ENCODE measurements around the gene FCRL2. TPM values are rescaled to one million over a fixed set of nuclear protein-coding genes. Genes with fewer than 3 reads are reported as not detected.

FCRL2 gene
- total RNA-seq, 6 donors from 2014 or later: 0.46 to 3.1 (median 0.68) TPM

GRCh38 chr1:157784801-157785200 lies 7.9 kb upstream of the FCRL2 start:
- Histone ChIP-seq H3K4me3 (no peak overlapping the region), H3K9me3 (no peaks in the 10 kb centered on the region), H3K27ac (no peak overlapping the region), H3K36me3 (no peaks in the 10 kb centered on the region), H3K27me3 (no peaks in the 10 kb centered on the region), H3K4me1 (no peaks in the 10 kb centered on the region)
- TF ChIP-seq CTCF (IDR thresholded peaks at IDR 0.05) (no peak), POLR2AphosphoS5 (IDR thresholded peaks at IDR 0.05) (no peak), POLR2A (IDR thresholded peaks at IDR 0.05) (no peak), EP300 (IDR thresholded peaks at IDR 0.05) (no peak)
- no peak for DNase-seq
- no peak for ATAC-seq (ENCODE audit: low FRiP score in 2 of 2)
- 72 to 79% methylated on average over 3 of the region's 3 CpGs for WGBS, 2 donors

GRCh38 chr1:157782931-157783330 lies 6.0 kb upstream of the FCRL2 start:
- ATAC-seq (ENCODE audit: low FRiP score in 2 of 2): no peak
- Histone ChIP-seq H3K4me1 (no peaks in the 10 kb centered on the region), H3K9me3 (no peaks in the 10 kb centered on the region), H3K27me3 (no peaks in the 10 kb centered on the region), H3K36me3 (no peaks in the 10 kb centered on the region), H3K4me3 (no peak overlapping the region), H3K27ac (no peak overlapping the region)
- no peak for DNase-seq
- TF ChIP-seq POLR2A (IDR thresholded peaks at IDR 0.05) (no peak), EP300 (IDR thresholded peaks at IDR 0.05) (no peak), CTCF (IDR thresholded peaks at IDR 0.05) (no peak), POLR2AphosphoS5 (IDR thresholded peaks at IDR 0.05) (no peak)
- WGBS, 2 donors: 54 to 86% methylated on average over 1 of the region's 1 CpG

GRCh38 chr1:157781048-157781447 lies 4.1 kb upstream of the FCRL2 start:
- DNase-seq (no peak), ATAC-seq (ENCODE audit: low FRiP score in 2 of 2) (no peak)
- Histone ChIP-seq H3K27me3 (no peaks in the 10 kb centered on the region), H3K27ac (no peak overlapping the region), H3K4me3 (no peak overlapping the region), H3K9me3 (no peaks in the 10 kb centered on the region), H3K36me3 (no peaks in the 10 kb centered on the region), H3K4me1 (no peaks in the 10 kb centered on the region)
- TF ChIP-seq POLR2A (IDR thresholded peaks at IDR 0.05) (no peak), EP300 (IDR thresholded peaks at IDR 0.05) (no peak), CTCF (IDR thresholded peaks at IDR 0.05) (no peak), POLR2AphosphoS5 (IDR thresholded peaks at IDR 0.05) (no peak)
- 34 to 37% methylated on average over 2 of the region's 2 CpGs for WGBS, 2 donors

GRCh38 chr1:157775101-157775870 lies 1.6 kb downstream of the FCRL2 start:
- Histone ChIP-seq H3K36me3 (no peaks in the 10 kb centered on the region), H3K4me1 (peaks cover 0 to 3% (median 0%) of the 10 kb centered on the region in 4 donors), H3K27ac (no peak overlapping the region), H3K9me3 (no peaks in the 10 kb centered on the region), H3K4me3 (no peak overlapping the region), H3K27me3 (no peaks in the 10 kb centered on the region)
- 69 to 80% methylated on average over 4 of the region's 4 CpGs for WGBS, 2 donors
- no peak for DNase-seq
- ATAC-seq (ENCODE audit: low FRiP score in 2 of 2): no peak
- TF ChIP-seq POLR2A (IDR thresholded peaks at IDR 0.05): no peak
- no peak for TF ChIP-seq POLR2AphosphoS5 (IDR thresholded peaks at IDR 0.05)
- no peak for TF ChIP-seq EP300 (IDR thresholded peaks at IDR 0.05)
- no peak for TF ChIP-seq CTCF (IDR thresholded peaks at IDR 0.05)

- Histone ChIP-seq H3K4me3 (no peak overlapping the region), H3K27me3 (no peaks in the 10 kb centered on the region), H3K4me1 (peaks cover 0 to 3% (median 0%) of the 10 kb centered on the region in 4 donors), H3K9me3 (no peaks in the 10 kb centered on the region), H3K36me3 (no peaks in the 10 kb centered on the region), H3K27ac (no peak overlapping the region)
- TF ChIP-seq CTCF (IDR thresholded peaks at IDR 0.05): no peak
- ATAC-seq (ENCODE audit: low FRiP score in 2 of 2) (no peak), DNase-seq (no peak)
- WGBS, 2 donors: 69 to 71% methylated on average over 2 of the region's 2 CpGs
These were observed 2.5 kb downstream of the FCRL2 start for GRCh38 chr1:157774412-157774811.

Data from upper lobe of left lung (tissue), 6 donors.